ENCODE measurements around the gene ZBTB1. TPM values are rescaled to one million over a fixed set of nuclear protein-coding genes. Genes with fewer than 3 reads are reported as not detected.

ZBTB1 gene
- total RNA-seq, 1 donor from 2014 or later: 39.5 TPM

- Histone ChIP-seq H3K4me3 (ENCODE audit: low read depth, low read length) (no peak overlapping the region), H3K27me3 (ENCODE audit: control insufficient read depth, insufficient read depth, low read length) (no peaks in the 10 kb centered on the region), H3K36me3 (ENCODE audit: control insufficient read depth, insufficient read depth, low read length) (no peaks in the 10 kb centered on the region)
- no peak for DNase-seq (ENCODE audit: low read depth)
- FAIRE-seq: no peak
- TF ChIP-seq, protein P1, sequence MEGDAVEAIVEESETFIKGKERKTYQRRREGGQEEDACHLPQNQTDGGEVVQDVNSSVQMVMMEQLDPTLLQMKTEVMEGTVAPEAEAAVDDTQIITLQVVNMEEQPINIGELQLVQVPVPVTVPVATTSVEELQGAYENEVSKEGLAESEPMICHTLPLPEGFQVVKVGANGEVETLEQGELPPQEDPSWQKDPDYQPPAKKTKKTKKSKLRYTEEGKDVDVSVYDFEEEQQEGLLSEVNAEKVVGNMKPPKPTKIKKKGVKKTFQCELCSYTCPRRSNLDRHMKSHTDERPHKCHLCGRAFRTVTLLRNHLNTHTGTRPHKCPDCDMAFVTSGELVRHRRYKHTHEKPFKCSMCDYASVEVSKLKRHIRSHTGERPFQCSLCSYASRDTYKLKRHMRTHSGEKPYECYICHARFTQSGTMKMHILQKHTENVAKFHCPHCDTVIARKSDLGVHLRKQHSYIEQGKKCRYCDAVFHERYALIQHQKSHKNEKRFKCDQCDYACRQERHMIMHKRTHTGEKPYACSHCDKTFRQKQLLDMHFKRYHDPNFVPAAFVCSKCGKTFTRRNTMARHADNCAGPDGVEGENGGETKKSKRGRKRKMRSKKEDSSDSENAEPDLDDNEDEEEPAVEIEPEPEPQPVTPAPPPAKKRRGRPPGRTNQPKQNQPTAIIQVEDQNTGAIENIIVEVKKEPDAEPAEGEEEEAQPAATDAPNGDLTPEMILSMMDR (IDR thresholded peaks at IDR 0.05; ENCODE audit: insufficient read depth, low read length, severe bottlenecking): no peak
Observed at GRCh38 chr14:64500088-64500487, 4.5 kb upstream of the ZBTB1 start.

DNA sequence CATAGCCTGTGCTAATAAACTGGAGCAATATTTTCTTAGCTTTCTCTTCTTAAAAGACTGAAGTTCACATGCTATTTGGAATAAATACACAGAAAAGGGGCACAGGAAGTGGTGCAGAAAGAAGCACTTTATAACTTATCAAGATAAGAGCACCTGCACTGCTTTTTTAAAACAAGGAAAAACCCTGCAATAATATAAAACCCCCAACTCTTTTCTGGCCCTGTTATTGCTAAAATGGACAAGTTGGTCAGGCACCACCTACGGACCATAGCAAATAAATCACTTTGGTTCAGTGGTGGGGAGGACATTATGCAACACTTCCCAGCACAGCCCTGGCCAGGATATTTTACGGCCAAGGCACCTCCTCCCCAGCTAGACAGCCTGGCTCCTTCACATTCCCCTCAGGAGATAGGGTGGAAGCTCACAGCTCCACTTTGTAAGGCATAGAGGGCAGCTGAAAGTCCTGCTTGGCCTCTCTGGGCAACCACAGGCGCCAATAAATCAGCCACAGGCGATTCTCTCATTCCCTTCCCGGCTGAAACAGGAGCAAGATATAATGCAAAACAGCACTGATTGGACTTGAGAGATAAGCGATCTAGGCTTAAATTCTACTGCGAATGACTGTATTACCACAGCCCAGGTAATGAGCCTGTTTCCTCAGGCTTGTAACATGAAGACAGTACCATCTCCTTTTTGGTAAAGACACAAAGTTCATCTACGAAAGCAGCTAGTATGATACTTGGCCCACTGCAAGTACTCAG is 3.0 kb upstream of the ZBTB1 start:
- peak; percentile 33 for DNase-seq (ENCODE audit: low read depth)
- H3K36me3 ChIP-seq (ENCODE audit: control insufficient read depth, insufficient read depth, low read length): no peaks in the 10 kb centered on the region
- no peaks in the 10 kb centered on the region for H3K27me3 ChIP-seq (ENCODE audit: control insufficient read depth, insufficient read depth, low read length)
- TF ChIP-seq, protein P1 (IDR thresholded peaks at IDR 0.05; ENCODE audit: insufficient read depth, low read length, severe bottlenecking): no peak
- no peak overlapping the region for H3K4me3 ChIP-seq (ENCODE audit: low read depth, low read length)
- FAIRE-seq: no peak

DNA sequence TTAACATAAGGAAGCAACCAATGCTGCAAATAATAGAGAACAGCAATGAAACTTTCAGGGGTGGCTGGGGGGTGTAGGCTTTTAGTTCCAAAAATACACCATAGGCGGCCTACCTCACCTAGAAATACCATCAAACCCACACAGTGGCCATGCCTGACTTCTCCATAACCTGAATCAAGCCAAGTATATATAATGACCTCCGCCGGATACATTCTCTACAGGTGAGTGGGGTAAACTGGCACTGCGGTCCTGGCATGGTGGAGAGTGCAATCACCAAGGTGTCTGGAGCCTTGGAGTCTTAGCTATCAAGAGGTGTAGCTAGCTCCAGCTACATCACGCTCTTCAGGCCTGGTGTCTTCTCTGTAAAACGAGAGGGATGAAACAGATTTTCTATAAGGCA is 2.1 kb upstream of the ZBTB1 start:
- H3K4me3 ChIP-seq (ENCODE audit: low read depth, low read length): peak overlapping the region; percentile 56
- no peaks in the 10 kb centered on the region for H3K36me3 ChIP-seq (ENCODE audit: control insufficient read depth, insufficient read depth, low read length)
- TF ChIP-seq, protein P1 (IDR thresholded peaks at IDR 0.05; ENCODE audit: insufficient read depth, low read length, severe bottlenecking): no peak
- no peak for DNase-seq (ENCODE audit: low read depth)
- FAIRE-seq: no peak
- no peaks in the 10 kb centered on the region for H3K27me3 ChIP-seq (ENCODE audit: control insufficient read depth, insufficient read depth, low read length)

DNA sequence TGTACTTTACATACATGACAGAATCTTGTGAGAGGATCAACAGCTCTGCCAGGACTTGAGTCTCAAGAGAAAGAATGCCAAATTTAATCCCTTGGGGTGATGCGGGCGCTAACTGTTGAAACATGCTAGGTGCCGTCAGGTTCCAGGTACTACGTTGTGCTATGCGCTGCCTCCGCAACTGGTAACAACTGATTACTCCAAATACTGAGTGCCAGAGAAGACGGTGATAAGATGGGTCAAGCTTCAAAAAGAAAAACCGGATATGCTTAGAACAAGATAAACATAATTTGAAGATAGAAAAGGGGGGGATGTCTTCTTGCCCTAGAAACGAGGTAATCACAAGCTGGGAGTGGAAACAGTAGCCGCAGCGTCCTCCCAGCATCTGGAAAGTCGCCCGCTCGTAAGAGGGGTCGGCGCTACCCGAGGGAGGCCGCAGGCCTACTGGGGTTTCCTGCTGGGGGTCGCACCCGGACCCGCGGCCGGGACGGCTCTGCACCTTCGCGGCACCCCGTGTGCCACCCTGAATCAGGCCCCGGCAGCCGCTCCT is 1.6 kb upstream of the ZBTB1 start:
- FAIRE-seq (no peak), DNase-seq (ENCODE audit: low read depth) (peak; percentile 78)
- Histone ChIP-seq H3K27me3 (ENCODE audit: control insufficient read depth, insufficient read depth, low read length) (no peaks in the 10 kb centered on the region), H3K4me3 (ENCODE audit: low read depth, low read length) (peak overlapping the region; percentile 56), H3K36me3 (ENCODE audit: control insufficient read depth, insufficient read depth, low read length) (no peaks in the 10 kb centered on the region)
- TF ChIP-seq, protein P1 (IDR thresholded peaks at IDR 0.05; ENCODE audit: insufficient read depth, low read length, severe bottlenecking): no peak

- Histone ChIP-seq H3K36me3 (ENCODE audit: control insufficient read depth, insufficient read depth, low read length) (no peaks in the 10 kb centered on the region), H3K4me3 (ENCODE audit: low read depth, low read length) (peak within 1 kb of the TSS; percentile 56), H3K27me3 (ENCODE audit: control insufficient read depth, insufficient read depth, low read length) (no peaks in the 10 kb centered on the region)
- TF ChIP-seq, protein P1 (IDR thresholded peaks at IDR 0.05; ENCODE audit: insufficient read depth, low read length, severe bottlenecking): no peak
- FAIRE-seq (no peak), DNase-seq (ENCODE audit: low read depth) (peak; percentile 73)
Observed at GRCh38 chr14:64503434-64504309, 898 bp upstream of the ZBTB1 start, which contains the start of gene ZBTB25. TSS of gene ZBTB25 (minus strand) at chr14:64503838. CDS start at chr14:64490533, 13,305 bp downstream.

Measured in bronchial epithelial cell (primary cell).